Right lobe of liver (tissue), 6 donors: ENCODE measurements around the gene CCND3. TPM values are rescaled to one million over a fixed set of nuclear protein-coding genes. Genes with fewer than 3 reads are reported as not detected.

Experiments
- ATAC-seq, 4 donors: fragments of 200-7000 bp; cut with Tn5 transposase; one replicate each; pipeline ENCODE4 v1.9.1; 2020; ENCODE audit warnings: mild to moderate bottlenecking in 4 of 4, moderate library complexity in 4 of 4
- DNase-seq, 3 donors: peaks; one replicate each; pipeline ENCODE4 v3.0.0-alpha.2; 2020
- H3K27ac ChIP-seq, 3 donors: fragments of 200-600 bp; one replicate each; pipeline ENCODE4 v1.8.0; 2022
- H3K27me3 ChIP-seq, 2 donors: fragments of 200-600 bp; one replicate each; pipeline ENCODE4 v1.8.0; 2022
- H3K36me3 ChIP-seq, 4 donors: fragments of 200-600 bp; sonication (generic) in 1 of 4; one replicate each; pipeline versions ENCODE4 v1.5.1 to v1.8.0; 2017 to 2022; ENCODE audit warnings: control low read depth in 1 of 4
- H3K4me1 ChIP-seq, 4 donors: fragments of 200-600 bp; sonication (generic) in 1 of 4; one replicate each; pipeline versions ENCODE4 v1.5.1 to v1.8.0; 2017 to 2022; ENCODE audit warnings: control low read depth in 1 of 4
- H3K4me3 ChIP-seq, 3 donors: fragments of 200-600 bp; one replicate each; pipeline ENCODE4 v1.8.0; 2022
- H3K9me3 ChIP-seq, 4 donors: fragments of 200-600 bp; sonication (generic) in 1 of 4; one replicate each; pipeline versions ENCODE4 v1.5.1 to v1.8.0; 2017 to 2022; ENCODE audit warnings: control low read depth in 1 of 4
- CTCF ChIP-seq, 4 donors: fragments of 200-600 bp in 3 of 4; fragments of 450-650 bp in 1 of 4; IDR thresholded peaks; one replicate each; pipeline versions ENCODE4 v1.5.1 to v1.8.0; 2016 to 2022; ENCODE audit warnings: antibody characterized with exemption in 4 of 4, mild to moderate bottlenecking in 2 of 4
- POLR2A ChIP-seq: fragments of 450-650 bp; IDR thresholded peaks from one replicate; pipeline ENCODE4 v1.6.1; 2017; ENCODE audit warnings: antibody characterized with exemption, mild to moderate bottlenecking
- WGBS: methylation state at CpG from one replicate; pipeline ENCODE4 v1.1.6; 2018; ENCODE audit warnings: low coverage, low lambda C conversion rate; ENCODE audit not compliant: insufficient coverage; ENCODE audit errors: missing lambda C conversion rate; 5-methylcytosine and 5-hydroxymethylcytosine counted together
- intact Hi-C, 2 donors: fragments of 100-400 bp; cut with DNase I; formaldehyde crosslinking; loops; one replicate each; pipeline versions ENCODE4 v1.11.2 to v1.14.1; 2022
- total RNA-seq, 6 experiments: library from RNA; depleted of rRNA in 2 of 6; stranded (reverse); fragments of >200 nt in 2 of 6; fragmentation: NEBNext Ultra II Directional in 3 of 6; extraction: Animal tissue kit (Norgen Biotek cat#: 25700) in 3 of 6; gene quantifications; one replicate each; pipeline versions ENCODE4 v1.1.0 to v1.2.4, GENCODE V29; 2016 to 2023
- donor health status: DM: no; HTN: yes; CAD: no.
- donor health status: DM: no; HTN: no; CAD: no.
- donor health status: DM: no; HTN: no; CAD: no.
- donor health status: DM: no; HTN: yes; CAD: no.
- donor health status: DM: no; HTN: yes; CAD: no.

Gene CCND3
- total RNA-seq, 6 experiments from 2014 or later, result 11.3 to 51.9 (median 14.2) TPM

- no peak for DNase-seq
- Histone ChIP-seq H3K9me3 (no peaks in the 10 kb centered on the region), H3K27ac (no peak overlapping the region), H3K4me1 (no peaks in the 10 kb centered on the region), H3K36me3 (no peaks in the 10 kb centered on the region), H3K27me3 (no peaks in the 10 kb centered on the region), H3K4me3 (no peak overlapping the region)
- WGBS, result 75% methylated on average over 4 of the region's 4 CpGs
- intact Hi-C loops, result no loop called here
- TF ChIP-seq CTCF (IDR thresholded peaks at IDR 0.05) (no peak), POLR2A (no peak)
- no peak for ATAC-seq
Observed at GRCh38 chr6:41966961-41967311, 25.3 kb upstream of the CCND3 start.

GRCh38 chr6:41966214-41966920, 24.8 kb upstream of the CCND3 start:
- Histone ChIP-seq H3K4me1 (no peaks in the 10 kb centered on the region), H3K9me3 (no peaks in the 10 kb centered on the region), H3K4me3 (no peak overlapping the region), H3K36me3 (no peaks in the 10 kb centered on the region), H3K27me3 (no peaks in the 10 kb centered on the region), H3K27ac (no peak overlapping the region)
- no peak for DNase-seq
- intact Hi-C loops, result no loop called here
- no peak for ATAC-seq
- TF ChIP-seq CTCF (IDR thresholded peaks at IDR 0.05), result no peak
- WGBS, result 82% methylated on average over 3 of the region's 5 CpGs

- Histone ChIP-seq H3K27me3 (no peaks in the 10 kb centered on the region), H3K4me3 (no peak overlapping the region), H3K36me3 (no peaks in the 10 kb centered on the region), H3K4me1 (no peaks in the 10 kb centered on the region), H3K27ac (no peak overlapping the region), H3K9me3 (no peaks in the 10 kb centered on the region)
- intact Hi-C loops, result no loop called here
- TF ChIP-seq CTCF (IDR thresholded peaks at IDR 0.05) (no peak), POLR2A (no peak)
- DNase-seq (peak in 1 of 3 donors; percentile 37), ATAC-seq (peak in 1 of 4 donors; percentile 38)
- WGBS, result 13% methylated on average over 8 of the region's 11 CpGs
Observed at GRCh38 chr6:41965429-41966213, 24.0 kb upstream of the CCND3 start.

GRCh38 chr6:41964201-41964887, 22.7 kb upstream of the CCND3 start:
- TF ChIP-seq CTCF (IDR thresholded peaks at IDR 0.05) (no peak), POLR2A (no peak)
- Histone ChIP-seq H3K9me3 (no peaks in the 10 kb centered on the region), H3K4me1 (no peaks in the 10 kb centered on the region), H3K4me3 (no peak overlapping the region), H3K27me3 (no peaks in the 10 kb centered on the region), H3K27ac (no peak overlapping the region), H3K36me3 (no peaks in the 10 kb centered on the region)
- ATAC-seq (no peak), DNase-seq (peak in 1 of 3 donors; percentile 23)
- WGBS, result 40% methylated on average over 1 of the region's 2 CpGs
- intact Hi-C loops, result no loop called here
